Natural killer cell (primary cell): ENCODE data around the gene CHM. TPM values are rescaled to one million over a fixed set of nuclear protein-coding genes. Genes with fewer than 3 reads are reported as not detected.
A peak's percentile ranks its signal among the peaks of the same experiment; 100 is the strongest.
"Not testable (repeated sequence)": the region's sequence is repeated elsewhere in the genome, so short reads cannot be mapped to it uniquely, and the experiment has no call there.

Experiments
- ATAC-seq, 3 donors: fragments of 150-1000 bp in 2 of 3; fragments of 200-7000 bp in 1 of 3; cut with Tn5 transposase; 1 replicate in 1 of 3; 2 replicates in 2 of 3; pipeline ENCODE4 v1.10.0; 2021; ENCODE audit warnings: mild to moderate bottlenecking in 2 of 3, moderate library complexity in 2 of 3
- DNase-seq, 2 donors: peaks; one replicate each; pipeline versions ENCODE4 v3.0.0 to v3.0.0-alpha.2; 2013 to 2021; ENCODE audit warnings: mixed read lengths in 1 of 2
- H3K27ac ChIP-seq: one replicate; pipeline ENCODE4 v1.5.1; 2013; ENCODE audit warnings: mild to moderate bottlenecking, low read length
- H3K27me3 ChIP-seq: one replicate; pipeline ENCODE4 v1.6.1; 2013; ENCODE audit warnings: low read length; ENCODE audit not compliant: control insufficient read depth, insufficient read depth
- H3K36me3 ChIP-seq: one replicate; pipeline ENCODE4 v1.6.1; 2013; ENCODE audit warnings: low read length; ENCODE audit not compliant: control insufficient read depth, insufficient read depth
- H3K4me1 ChIP-seq: one replicate; pipeline ENCODE4 v1.6.1; 2013; ENCODE audit warnings: low read length; ENCODE audit not compliant: control insufficient read depth, insufficient read depth
- H3K4me3 ChIP-seq: one replicate; pipeline ENCODE4 v1.5.1; 2013; ENCODE audit warnings: low read length
- H3K9me3 ChIP-seq: one replicate; pipeline ENCODE4 v1.6.1; 2013; ENCODE audit warnings: low read length; ENCODE audit not compliant: control insufficient read depth, insufficient read depth
- H3K27ac Mint-ChIP-seq, 2 donors: one replicate each; pipeline ENCODE4 v1.8.0; 2022; ENCODE audit warnings: mild to moderate bottlenecking in 2 of 2, mixed read lengths in 2 of 2, moderate library complexity in 1 of 2
- H3K27me3 Mint-ChIP-seq, 2 donors: one replicate each; pipeline ENCODE4 v1.8.0; 2022; ENCODE audit warnings: low read depth in 2 of 2, mixed read lengths in 2 of 2
- H3K36me3 Mint-ChIP-seq: one replicate; pipeline ENCODE4 v1.8.0; 2022; ENCODE audit warnings: mixed read lengths
- H3K4me1 Mint-ChIP-seq, 2 donors: one replicate each; pipeline ENCODE4 v1.8.0; 2022; ENCODE audit warnings: mixed read lengths in 2 of 2
- H3K4me3 Mint-ChIP-seq: one replicate; pipeline ENCODE4 v1.8.0; 2022; ENCODE audit warnings: mild to moderate bottlenecking, moderate library complexity, mixed read lengths
- H3K9me3 Mint-ChIP-seq, 2 donors: one replicate each; pipeline ENCODE4 v1.8.0; 2022; ENCODE audit warnings: mixed read lengths in 2 of 2
- WGBS: methylation state at CpG from one replicate; pipeline ENCODE4 v1.1.7; 2013; ENCODE audit warnings: missing lambda C conversion rate; ENCODE audit not compliant: insufficient coverage; 5-methylcytosine and 5-hydroxymethylcytosine counted together
- intact Hi-C: fragments of 100-400 bp; cut with micrococcal nuclease; formaldehyde crosslinking; loops from one replicate; pipeline ENCODE4 v1.14.2; 2022
- total RNA-seq, 4 donors: library from RNA; stranded (reverse); fragments of 120-200 nt in 1 of 4; gene quantifications; one replicate each; pipeline versions ENCODE4 v1.2.3 to v1.2.4, GENCODE V29; 2013 to 2022
- TF ChIP-seq, protein P1 (sequence below): fragments of 200-600 bp; IDR thresholded peaks from one replicate; pipeline ENCODE4 v1.8.0; 2022; ENCODE audit warnings: antibody characterized with exemption

The CHM gene
- total RNA-seq, 3 donors from 2014 or later (not counting 1 experiment from before 2014, with no cell fraction given) = 11.8 to 20.2 (median 16.5) TPM

DNA sequence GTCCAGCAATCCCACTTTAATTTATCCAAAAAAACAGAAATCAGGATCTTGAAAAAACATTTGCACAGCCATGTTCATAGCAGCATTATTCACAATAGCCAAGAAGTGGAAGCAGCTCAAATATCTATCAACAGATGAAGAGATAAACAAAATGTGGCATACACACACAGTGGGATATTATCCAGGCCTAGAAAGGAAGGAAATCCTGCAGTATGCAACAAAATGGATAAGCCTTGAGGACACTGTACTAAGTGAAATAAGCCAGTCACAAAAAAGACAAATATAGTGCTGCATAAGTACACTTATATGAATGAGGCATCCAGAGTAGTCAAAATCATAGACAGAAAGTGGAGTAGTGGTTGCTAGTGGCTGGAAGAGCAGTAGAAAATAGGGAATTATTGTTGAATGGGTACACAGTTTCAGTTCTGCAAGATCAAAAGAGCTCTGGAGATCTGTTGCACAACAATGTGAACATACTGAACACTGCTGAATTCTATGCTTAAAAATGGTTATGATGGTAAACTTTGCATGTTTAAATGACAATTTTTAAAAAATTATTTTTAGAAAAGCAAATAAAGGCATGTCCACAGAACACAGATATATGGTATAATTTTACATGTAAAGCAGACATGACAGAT lies 25.6 kb downstream of the CHM start:
- ATAC-seq (no peak), DNase-seq (no peak)
- TF ChIP-seq, protein P1, sequence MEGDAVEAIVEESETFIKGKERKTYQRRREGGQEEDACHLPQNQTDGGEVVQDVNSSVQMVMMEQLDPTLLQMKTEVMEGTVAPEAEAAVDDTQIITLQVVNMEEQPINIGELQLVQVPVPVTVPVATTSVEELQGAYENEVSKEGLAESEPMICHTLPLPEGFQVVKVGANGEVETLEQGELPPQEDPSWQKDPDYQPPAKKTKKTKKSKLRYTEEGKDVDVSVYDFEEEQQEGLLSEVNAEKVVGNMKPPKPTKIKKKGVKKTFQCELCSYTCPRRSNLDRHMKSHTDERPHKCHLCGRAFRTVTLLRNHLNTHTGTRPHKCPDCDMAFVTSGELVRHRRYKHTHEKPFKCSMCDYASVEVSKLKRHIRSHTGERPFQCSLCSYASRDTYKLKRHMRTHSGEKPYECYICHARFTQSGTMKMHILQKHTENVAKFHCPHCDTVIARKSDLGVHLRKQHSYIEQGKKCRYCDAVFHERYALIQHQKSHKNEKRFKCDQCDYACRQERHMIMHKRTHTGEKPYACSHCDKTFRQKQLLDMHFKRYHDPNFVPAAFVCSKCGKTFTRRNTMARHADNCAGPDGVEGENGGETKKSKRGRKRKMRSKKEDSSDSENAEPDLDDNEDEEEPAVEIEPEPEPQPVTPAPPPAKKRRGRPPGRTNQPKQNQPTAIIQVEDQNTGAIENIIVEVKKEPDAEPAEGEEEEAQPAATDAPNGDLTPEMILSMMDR = no peak
- Histone ChIP-seq H3K9me3 (no peaks in the 10 kb centered on the region), H3K27ac (no peak overlapping the region), H3K4me1 (no peaks in the 10 kb centered on the region), H3K4me3 (no peak overlapping the region), H3K27me3 (no peaks in the 10 kb centered on the region), H3K36me3 (no peaks in the 10 kb centered on the region)
- H3K4me3 Mint-ChIP-seq = no peak overlapping the region
- intact Hi-C loops = no loop called here
- peaks cover 0 to 7% of the 10 kb centered on the region in 2 donors for H3K4me1 Mint-ChIP-seq
- no peaks in the 10 kb centered on the region for H3K9me3 Mint-ChIP-seq
- no peaks in the 10 kb centered on the region for H3K27me3 Mint-ChIP-seq
- no peak overlapping the region for H3K27ac Mint-ChIP-seq
- no peaks in the 10 kb centered on the region for H3K36me3 Mint-ChIP-seq

DNA sequence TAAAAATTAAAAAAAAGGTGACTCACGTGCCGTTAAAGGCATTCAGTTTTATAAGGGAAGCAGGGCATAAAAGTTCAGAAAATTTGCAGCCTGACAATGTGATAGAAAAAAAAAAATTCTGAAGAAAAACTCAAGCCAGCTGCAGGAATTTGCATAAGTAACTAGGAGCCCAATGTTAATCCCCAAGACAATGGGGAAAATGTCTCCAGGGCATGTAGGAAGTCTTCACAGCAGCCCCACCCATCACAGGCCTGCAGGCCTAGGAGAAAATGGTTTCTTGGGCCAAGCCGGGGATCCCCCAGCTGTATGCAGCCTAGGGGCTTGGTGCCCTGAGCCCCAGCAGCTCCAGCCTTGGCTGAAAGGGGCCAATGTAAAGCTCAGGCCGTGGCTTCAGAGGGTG lies 31.2 kb downstream of the CHM start:
- Histone ChIP-seq H3K36me3 (no peaks in the 10 kb centered on the region), H3K27me3 (no peaks in the 10 kb centered on the region), H3K4me3 (no peak overlapping the region), H3K9me3 (peaks cover 5% of the 10 kb centered on the region), H3K4me1 (peaks cover 18% of the 10 kb centered on the region), H3K27ac (no peak overlapping the region)
- Mint-ChIP-seq H3K36me3 (peaks cover 7% of the 10 kb centered on the region), H3K9me3 (no peaks in the 10 kb centered on the region), H3K27ac (no peak overlapping the region), H3K27me3 (no peaks in the 10 kb centered on the region), H3K4me1 (peaks cover 39 to 45% of the 10 kb centered on the region in 2 donors), H3K4me3 (no peak overlapping the region)
- intact Hi-C loops = no loop called here
- 98% methylated on average over 4 of the region's 4 CpGs for WGBS
- TF ChIP-seq, protein P1 = no peak
- DNase-seq (no peak), ATAC-seq (no peak)

DNA sequence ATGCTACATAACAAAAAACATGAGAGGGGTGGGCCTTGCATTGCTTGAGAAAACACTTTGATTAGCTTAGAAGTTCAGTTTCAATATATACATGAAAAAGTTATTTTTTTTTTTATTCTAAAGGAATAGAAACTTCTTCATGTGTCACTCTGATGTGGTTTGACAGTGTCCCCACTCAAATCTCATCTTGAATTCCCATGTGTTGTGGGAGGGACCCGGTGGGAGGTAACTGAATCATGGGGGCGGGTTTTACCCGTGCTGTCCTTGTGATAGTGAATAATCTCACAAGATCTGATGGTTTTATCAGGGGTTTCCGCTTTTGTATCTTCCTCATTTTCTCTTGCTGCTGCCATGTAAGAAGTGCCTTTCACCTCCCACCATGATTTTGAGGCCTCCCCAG lies 32.4 kb downstream of the CHM start:
- Histone ChIP-seq H3K4me1 (peaks cover 18% of the 10 kb centered on the region), H3K27ac (peak overlapping the region; percentile 69)
- not testable (repeated sequence) for H3K9me3 ChIP-seq, H3K36me3 ChIP-seq, H3K36me3 Mint-ChIP-seq, H3K27me3 ChIP-seq, H3K9me3 Mint-ChIP-seq, H3K27me3 Mint-ChIP-seq, H3K4me3 ChIP-seq
- peak; percentile 5 to 18 for DNase-seq
- 75% methylated on average over 1 of the region's 4 CpGs for WGBS
- intact Hi-C loops = loop anchor here (2.0 kb wide), 1 partner anchor 32 kb away; the partner anchor contains the start of gene CHM
- peak; percentile 55 to 61 (median 61) for ATAC-seq
- peak overlapping the region; percentile 71 for H3K4me3 Mint-ChIP-seq
- peaks cover 45 to 47% of the 10 kb centered on the region in 2 donors for H3K4me1 Mint-ChIP-seq
- peak overlapping the region; percentile 84 to 89 for H3K27ac Mint-ChIP-seq

DNA sequence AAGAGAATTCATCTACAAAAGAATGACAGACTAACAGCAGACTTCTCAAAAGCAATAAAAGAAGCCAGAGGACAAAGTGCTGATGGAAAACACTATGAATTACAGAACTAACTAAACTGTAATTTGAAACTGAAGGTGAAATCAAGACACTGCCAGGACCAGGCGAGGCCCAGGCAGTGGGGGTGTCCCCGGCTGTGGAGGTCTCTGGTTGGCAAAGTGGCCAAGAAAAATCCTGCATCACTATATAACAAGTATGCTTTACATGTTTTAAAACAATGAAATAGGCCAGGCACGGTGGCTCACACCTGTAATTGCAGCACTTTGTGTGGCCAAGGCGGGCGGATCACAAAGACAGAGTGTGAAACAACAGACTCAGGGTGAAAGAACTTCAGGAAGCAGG lies 32.9 kb downstream of the CHM start:
- Mint-ChIP-seq H3K9me3 (no peaks in the 10 kb centered on the region), H3K4me3 (peak overlapping the region; percentile 71), H3K36me3 (peaks cover 7% of the 10 kb centered on the region), H3K27me3 (no peaks in the 10 kb centered on the region), H3K4me1 (peaks cover 42 to 45% of the 10 kb centered on the region in 2 donors), H3K27ac (peak overlapping the region; percentile 84 to 89)
- intact Hi-C loops = loop anchor here (2.0 kb wide), 1 partner anchor 32 kb away; the partner anchor contains the start of gene CHM
- TF ChIP-seq, protein P1 = no peak
- H3K4me1 ChIP-seq = peaks cover 18% of the 10 kb centered on the region
- 45% methylated on average over 5 of the region's 5 CpGs for WGBS
- peak; percentile 86 to 92 (median 86) for ATAC-seq
- H3K27ac ChIP-seq = peak overlapping the region; percentile 69
- peak; percentile 7 to 28 for DNase-seq
- no peaks in the 10 kb centered on the region for H3K36me3 ChIP-seq
- H3K4me3 ChIP-seq = no peak overlapping the region
- no peaks in the 10 kb centered on the region for H3K27me3 ChIP-seq
- H3K9me3 ChIP-seq = peaks cover 5% of the 10 kb centered on the region
